ENCODE measurements around the gene RENBP.

- TF ChIP-seq POLR2AphosphoS5 (IDR thresholded peaks at IDR 0.05; ENCODE audit: low read depth, low read length): no peak
- no peak for TF ChIP-seq SIN3A (IDR thresholded peaks at IDR 0.05; ENCODE audit: borderline replicate concordance, insufficient read depth, low read length)
Observed at GRCh38 chrX:153948847-153949805, 4.7 kb upstream of the RENBP start.

All from PFSK-1 (cell line).